ENCODE measurements around the gene EPN1.
"Not testable (repeated sequence)": the region's sequence is repeated elsewhere in the genome, so short reads cannot be mapped to it uniquely, and the experiment has no call there.

Gene EPN1

GRCh38 chr19:55693336-55693974, 18.4 kb downstream of the EPN1 start:
- no peak for DNase-seq (ENCODE audit: low read depth in 2 of 2)

- DNase-seq (ENCODE audit: low read depth in 2 of 2): no peak
Observed at GRCh38 chr19:55694241-55694655, 19.2 kb downstream of the EPN1 start.

GRCh38 chr19:55694656-55695491, 19.8 kb downstream of the EPN1 start:
- DNase-seq (ENCODE audit: low read depth in 2 of 2): no peak

GRCh38 chr19:55695511-55696290, 20.7 kb downstream of the EPN1 start:
- no peak for DNase-seq (ENCODE audit: low read depth in 2 of 2)

GRCh38 chr19:55696301-55697068, 21.5 kb downstream of the EPN1 start:
- no peak for DNase-seq (ENCODE audit: low read depth in 2 of 2)

- no peak for DNase-seq (ENCODE audit: low read depth in 2 of 2)
Observed at GRCh38 chr19:55697069-55697440, 22.0 kb downstream of the EPN1 start.

- DNase-seq (ENCODE audit: low read depth in 2 of 2): no peak
Observed at GRCh38 chr19:55697698-55698097, 22.7 kb downstream of the EPN1 start.

GRCh38 chr19:55698256-55698655, 23.2 kb downstream of the EPN1 start:
- DNase-seq (ENCODE audit: low read depth in 2 of 2): no peak

- DNase-seq (ENCODE audit: low read depth in 2 of 2): no peak
Observed at GRCh38 chr19:55699221-55699620, 24.2 kb downstream of the EPN1 start.

- no peak for DNase-seq (ENCODE audit: low read depth in 2 of 2)
Observed at GRCh38 chr19:55700813-55701212, 25.8 kb downstream of the EPN1 start.

GRCh38 chr19:55702131-55702627, 27.2 kb downstream of the EPN1 start:
- no peak for DNase-seq (ENCODE audit: low read depth in 2 of 2)

- no peak for DNase-seq (ENCODE audit: low read depth in 2 of 2)
Observed at GRCh38 chr19:55703790-55704215, 28.8 kb downstream of the EPN1 start.

GRCh38 chr19:55704494-55705245, 29.6 kb downstream of the EPN1 start:
- no peak for DNase-seq (ENCODE audit: low read depth in 2 of 2)

GRCh38 chr19:55705972-55706371, 30.9 kb downstream of the EPN1 start:
- DNase-seq (ENCODE audit: low read depth in 2 of 2): no peak

GRCh38 chr19:55711719-55712118, 36.7 kb downstream of the EPN1 start:
- no peak for DNase-seq (ENCODE audit: low read depth in 2 of 2)

- no peak for DNase-seq (ENCODE audit: low read depth in 2 of 2)
Observed at GRCh38 chr19:55712804-55713631, 38.0 kb downstream of the EPN1 start.

- no peak for DNase-seq (ENCODE audit: low read depth in 2 of 2)
Observed at GRCh38 chr19:55716531-55716930, 41.5 kb downstream of the EPN1 start.

GRCh38 chr19:55717251-55717650, 42.2 kb downstream of the EPN1 start:
- DNase-seq (ENCODE audit: low read depth in 2 of 2): no peak

GRCh38 chr19:55717879-55718711, 43.1 kb downstream of the EPN1 start:
- not testable (repeated sequence) for DNase-seq (ENCODE audit: low read depth in 2 of 2)
